ENCODE data around the gene TBC1D22B.

- TF ChIP-seq ZFP36 (IDR thresholded peaks at IDR 0.05; ENCODE audit: borderline replicate concordance, partially characterized antibody): no peak
- TF ChIP-seq PBX3 (IDR thresholded peaks at IDR 0.05): no peak
- no peak for TF ChIP-seq CEBPB (IDR thresholded peaks at IDR 0.05)
- TF ChIP-seq REST (IDR thresholded peaks at IDR 0.05): no peak
- no peak for TF ChIP-seq FOSB (CRISPR knock-in tag; IDR thresholded peaks at IDR 0.05)
- TF ChIP-seq CTCF (IDR thresholded peaks at IDR 0.05): no peak
- no peak for TF ChIP-seq POLR2A (IDR thresholded peaks at IDR 0.05; ENCODE audit: low read length)
- no peak for TF ChIP-seq PHF8 (IDR thresholded peaks at IDR 0.05; ENCODE audit: borderline replicate concordance, low read depth)
- no peak for TF ChIP-seq HDAC2 (IDR thresholded peaks at IDR 0.05)
Measured at GRCh38 chr6:37257320-37257633, 295 bp upstream of the TBC1D22B start.
